ENCODE measurements around the gene NHERF1. TPM values are rescaled to one million over a fixed set of nuclear protein-coding genes. Genes with fewer than 3 reads are reported as not detected.
A peak's percentile ranks its signal among the peaks of the same experiment; 100 is the strongest.

The NHERF1 gene
- polyA plus RNA-seq, 1 of the 3 experiments (the other 2 are of a cell fraction), result 40.1 TPM

- TF ChIP-seq FOXJ3 (CRISPR knock-in tag; IDR thresholded peaks at IDR 0.05) (no peak), SIN3A (IDR thresholded peaks at IDR 0.05; ENCODE audit: borderline replicate concordance, low read depth, low read length) (0 out of 2 replicates have a peak, but pooled peaks have one; percentile 18), TAF1 (IDR thresholded peaks at IDR 0.05; ENCODE audit: borderline replicate concordance, low read depth, low read length) (no peak), RAD21 (IDR thresholded peaks at IDR 0.05; ENCODE audit: low read length) (no peak), REST (IDR thresholded peaks at IDR 0.05; ENCODE audit: low read depth, low read length) (no peak), NFIC (IDR thresholded peaks at IDR 0.05; ENCODE audit: borderline replicate concordance) (peak; percentile 58), RXRA (IDR thresholded peaks at IDR 0.05; ENCODE audit: borderline replicate concordance, low read depth) (peak; percentile 67; the same call in 1 of the 2 replicates), IRF3 (IDR thresholded peaks at IDR 0.05; ENCODE audit: low read depth, low read length) (no peak), TCF12 (IDR thresholded peaks at IDR 0.05) (peak; percentile 27), CTCF (IDR thresholded peaks at IDR 0.05) (no peak; the same call in 1 of the 2 replicates), ZBTB33 (IDR thresholded peaks at IDR 0.05; ENCODE audit: borderline replicate concordance, low read depth) (no peak), CHD2 (IDR thresholded peaks at IDR 0.05; ENCODE audit: low read length, partially characterized antibody) (no peak), EZH2phosphoT487 (IDR thresholded peaks at IDR 0.05; ENCODE audit: borderline replicate concordance, low read depth) (no peak), RCOR1 (IDR thresholded peaks at IDR 0.05; ENCODE audit: low read length) (no peak), GABPA (IDR thresholded peaks at IDR 0.05; ENCODE audit: low read depth) (no peak)
Measured at GRCh38 chr17:74768069-74768762, 19.8 kb downstream of the NHERF1 start (continued).

Measured in SK-N-SH (cell line).